GM23248 (cell line): ENCODE results near the gene TAPBPL. TPM values are rescaled to one million over a fixed set of nuclear protein-coding genes. Genes with fewer than 3 reads are reported as not detected.

Source experiments
- DNase-seq: peaks from one replicate; pipeline ENCODE4 v3.0.0-alpha.2; 2015
- H2AFZ ChIP-seq: fragments of 200-600 bp; sonication (generic); 2 replicates; pipeline ENCODE4 v1.6.1; 2016; ENCODE audit warnings: antibody characterized with exemption
- H3F3A ChIP-seq: fragments of 200-600 bp; sonication (generic); 2 replicates; pipeline ENCODE4 v1.6.1; 2016; ENCODE audit warnings: mild to moderate bottlenecking, antibody characterized with exemption, mixed run types; ENCODE audit not compliant: insufficient read depth
- H3K27ac ChIP-seq: fragments of 200-600 bp; sonication (generic); 2 replicates; pipeline ENCODE4 v1.5.1; 2016; ENCODE audit warnings: mild to moderate bottlenecking
- H3K27me3 ChIP-seq: fragments of 200-600 bp; sonication (generic); replicated peaks from 2 replicates; pipeline ENCODE4 v1.6.1; 2016; ENCODE audit warnings: mild to moderate bottlenecking; ENCODE audit not compliant: insufficient read depth
- H3K36me3 ChIP-seq: fragments of 200-600 bp; sonication (generic); 2 replicates; pipeline ENCODE4 v1.6.1; 2016; ENCODE audit warnings: low read depth, mild to moderate bottlenecking
- H3K4me1 ChIP-seq: fragments of 200-600 bp; sonication (generic); 2 replicates; pipeline ENCODE4 v1.6.1; 2016; ENCODE audit warnings: mild to moderate bottlenecking; ENCODE audit not compliant: insufficient read depth
- H3K4me2 ChIP-seq: fragments of 200-600 bp; sonication (generic); one replicate; pipeline ENCODE4 v1.6.1; 2016; ENCODE audit warnings: mild to moderate bottlenecking; ENCODE audit not compliant: unreplicated experiment
- H3K4me3 ChIP-seq: fragments of 200-600 bp; sonication (generic); 2 replicates; pipeline ENCODE4 v1.5.1; 2016; ENCODE audit warnings: mild to moderate bottlenecking
- H3K79me2 ChIP-seq: fragments of 200-600 bp; sonication (generic); 2 replicates; pipeline ENCODE4 v1.6.1; 2016; ENCODE audit warnings: mild to moderate bottlenecking; ENCODE audit not compliant: insufficient read depth
- H3K9ac ChIP-seq: fragments of 200-600 bp; sonication (generic); 2 replicates; pipeline ENCODE4 v1.6.1; 2016; ENCODE audit warnings: mild to moderate bottlenecking
- H3K9me2 ChIP-seq: fragments of 200-600 bp; sonication (generic); 2 replicates; pipeline ENCODE4 v1.6.1; 2016; ENCODE audit warnings: mixed run types, mild to moderate bottlenecking, moderate library complexity; ENCODE audit not compliant: insufficient read depth
- H3K9me3 ChIP-seq: fragments of 200-600 bp; sonication (generic); one replicate; pipeline ENCODE4 v1.6.1; 2017; ENCODE audit warnings: low read depth
- H4K20me1 ChIP-seq: fragments of 200-600 bp; sonication (generic); 2 replicates; pipeline ENCODE4 v1.6.0; 2016; ENCODE audit not compliant: insufficient read depth
- EZH2 ChIP-seq: fragments of 200-600 bp; sonication (generic); IDR thresholded peaks from 2 replicates; pipeline ENCODE4 v1.6.1; 2018; ENCODE audit warnings: antibody characterized with exemption, mild to moderate bottlenecking; ENCODE audit not compliant: insufficient read depth, poor library complexity, severe bottlenecking
- EZH2phosphoT487 ChIP-seq: fragments of 200-600 bp; sonication (generic); IDR thresholded peaks from 2 replicates; pipeline ENCODE4 v1.6.1; 2018; ENCODE audit warnings: antibody characterized with exemption, moderate library complexity, mild to moderate bottlenecking, low read depth; ENCODE audit not compliant: insufficient read depth
- WGBS, 2 experiments: methylation state at CpG; one replicate each; pipeline ENCODE4 v1.1.6; 2015 to 2017; ENCODE audit warnings: low lambda C conversion rate in 2 of 2, low coverage in 1 of 2; ENCODE audit errors: missing lambda C conversion rate in 2 of 2; 5-methylcytosine and 5-hydroxymethylcytosine counted together
- in situ Hi-C: fragments of 300-500 bp; cut with MboI; formaldehyde crosslinking; loops from 2 replicates; pipeline ENCODE4 v1.15.0; 2020
- polyA plus RNA-seq: library from polyadenylated mRNA; unstranded; fragments of >200 nt; fragmentation: Nextera tagmentation; extraction: Ambion mirVana; gene quantifications from 2 replicates; pipeline ENCODE4 v1.2.1, GENCODE V29; 2016
- total RNA-seq: library from RNA; depleted of rRNA; stranded (reverse); fragments of >200 nt; shearing (Covaris generic); gene quantifications from 2 replicates; pipeline ENCODE4 v1.2.3, GENCODE V29; 2014; rRNA removed

The TAPBPL gene
- total and polyA plus RNA-seq, 2 experiments from 2014 or later: 7.8 to 9.2 TPM

DNA sequence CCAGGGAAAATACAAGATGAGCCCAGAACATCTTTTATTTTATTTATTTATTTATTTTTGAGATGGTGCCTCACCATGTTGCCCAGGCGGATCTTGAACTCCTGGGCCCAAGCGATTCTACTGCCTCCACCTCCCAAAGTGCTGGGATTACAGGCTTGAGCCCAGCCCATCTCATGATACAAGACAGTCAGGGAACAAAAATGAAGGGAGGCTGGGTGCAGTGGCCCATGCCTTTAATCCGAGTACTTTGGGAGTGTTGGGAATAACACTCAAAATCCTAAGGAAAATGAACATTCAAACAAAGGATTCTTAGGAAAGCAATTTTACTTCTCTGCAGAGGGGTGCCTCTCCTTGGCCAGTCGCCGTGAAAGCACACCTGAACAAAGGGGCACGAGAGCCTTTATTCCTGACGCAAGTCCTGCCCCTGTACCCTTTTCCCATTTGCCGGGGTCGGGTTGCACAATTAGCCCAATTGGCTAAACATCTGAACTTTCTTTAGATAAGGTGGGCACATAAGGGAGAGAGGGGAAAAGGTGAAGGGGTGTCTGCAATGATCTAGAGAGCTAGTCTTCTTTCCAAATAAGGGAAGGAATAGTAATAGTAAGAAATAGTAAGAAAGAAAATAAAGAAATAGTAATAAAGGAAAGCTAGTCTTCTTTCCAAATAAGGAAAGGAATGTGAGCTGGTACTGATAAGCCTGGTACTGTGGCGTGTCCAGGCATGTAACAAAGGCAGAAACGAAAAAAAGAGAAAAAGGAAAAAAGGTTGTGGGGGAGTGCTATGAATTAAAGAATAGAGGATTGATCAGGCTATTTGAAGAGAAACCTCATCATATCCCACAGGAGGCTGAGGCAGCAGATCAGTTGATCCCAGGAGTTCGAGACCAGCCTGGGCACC, 55.5 kb downstream of the TAPBPL start:
- Histone ChIP-seq H3K36me3 (peaks cover 17% of the 10 kb centered on the region; the same call in 1 of the 2 replicates), H3K79me2 (peaks cover 54% of the 10 kb centered on the region), H2AFZ (no peak overlapping the region)

GRCh38 chr12:6508087-6508486, 56.2 kb downstream of the TAPBPL start:
- Histone ChIP-seq H3K4me2 (no peak overlapping the region), H4K20me1 (no peaks in the 10 kb centered on the region), H3K79me2 (peaks cover 46% of the 10 kb centered on the region), H2AFZ (no peak overlapping the region), H3K27ac (no peak overlapping the region), H3K4me3 (no peak overlapping the region), H3K9me2 (no peaks in the 10 kb centered on the region), H3K9ac (no peak overlapping the region), H3F3A (no peaks in the 10 kb centered on the region), H3K36me3 (peaks cover 23% of the 10 kb centered on the region; the same call in 1 of the 2 replicates), H3K4me1 (no peaks in the 10 kb centered on the region), H3K9me3 (no peaks in the 10 kb centered on the region), H3K27me3 (no peaks in the 10 kb centered on the region)
- no peak for DNase-seq
- no peak for TF ChIP-seq EZH2
- no peak for TF ChIP-seq EZH2phosphoT487
- WGBS, 2 experiments: 71 to 72% methylated on average over 7 of the region's 7 CpGs
- in situ Hi-C loops: no loop called here

More for the DNA sequence above, 55.5 kb downstream of the TAPBPL start:
- 95% methylated on average over 12 of the region's 12 CpGs for WGBS, 2 experiments
- Histone ChIP-seq H3K9me2 (no peaks in the 10 kb centered on the region), H3K9me3 (no peaks in the 10 kb centered on the region), H3K4me1 (no peaks in the 10 kb centered on the region), H3K9ac (no peak overlapping the region), H3K4me3 (no peak overlapping the region), H3K4me2 (no peak overlapping the region), H3K27me3 (no peaks in the 10 kb centered on the region), H4K20me1 (no peaks in the 10 kb centered on the region), H3K27ac (no peak overlapping the region), H3F3A (no peaks in the 10 kb centered on the region)
- DNase-seq: no peak
- TF ChIP-seq EZH2phosphoT487 (no peak), EZH2 (no peak)
- in situ Hi-C loops: no loop called here

Other genes starting within 250 kb of the TAPBPL start
- gene PLEKHG6, start 141.4 kb upstream of the TAPBPL start, total RNA-seq: not detected in 2 replicates
- gene PLEKHG6, start 141.4 kb upstream of the TAPBPL start, polyA plus RNA-seq: 0.30 TPM in 1 of 2 replicates, not detected in the other
- 247 and 343 TPM in 2 replicates for gene TNFRSF1A, start 110.0 kb upstream of the TAPBPL start, total RNA-seq
- 183 and 197 TPM in 2 replicates for gene TNFRSF1A, start 110.0 kb upstream of the TAPBPL start, polyA plus RNA-seq
- gene SCNN1A, start 76.5 kb upstream of the TAPBPL start, total RNA-seq: 0.76 TPM in 1 of 2 replicates, not detected in the other
- gene SCNN1A, start 76.5 kb upstream of the TAPBPL start, polyA plus RNA-seq: 0.25 and 0.59 TPM in 2 replicates
- gene LTBR, start 67.9 kb upstream of the TAPBPL start, total RNA-seq: 147 TPM in 2 replicates
- 113 and 117 TPM in 2 replicates for gene LTBR, start 67.9 kb upstream of the TAPBPL start, polyA plus RNA-seq
- not detected in 2 replicates for gene CD27, start 7.1 kb upstream of the TAPBPL start, total RNA-seq
- 0.28 and 0.32 TPM in 2 replicates for gene CD27, start 7.1 kb upstream of the TAPBPL start, polyA plus RNA-seq
- 5.0 and 17.3 TPM in 2 replicates for gene VAMP1, start 18.6 kb downstream of the TAPBPL start, total RNA-seq
- 7.8 and 9.8 TPM in 2 replicates for gene VAMP1, start 18.6 kb downstream of the TAPBPL start, polyA plus RNA-seq
- gene MRPL51, start 41.2 kb downstream of the TAPBPL start, total RNA-seq: 29.8 and 68.3 TPM in 2 replicates
- 286 and 301 TPM in 2 replicates for gene MRPL51, start 41.2 kb downstream of the TAPBPL start, polyA plus RNA-seq
- 26.3 and 46.8 TPM in 2 replicates for gene NCAPD2, start 42.1 kb downstream of the TAPBPL start, total RNA-seq
- gene NCAPD2, start 42.1 kb downstream of the TAPBPL start, polyA plus RNA-seq: 15.5 and 17.6 TPM in 2 replicates
- 6,196 and 7,726 TPM in 2 replicates for gene GAPDH, start 82.5 kb downstream of the TAPBPL start, total RNA-seq
- gene GAPDH, start 82.5 kb downstream of the TAPBPL start, polyA plus RNA-seq: 7,868 and 8,138 TPM in 2 replicates
- 18.0 and 19.7 TPM in 2 replicates for gene IFFO1, start 104.0 kb downstream of the TAPBPL start, total RNA-seq
- gene IFFO1, start 104.0 kb downstream of the TAPBPL start, polyA plus RNA-seq: 14.5 and 19.2 TPM in 2 replicates
- gene NOP2, start 116.2 kb downstream of the TAPBPL start, total RNA-seq: 44.3 TPM in 2 replicates
- 27.0 and 31.8 TPM in 2 replicates for gene NOP2, start 116.2 kb downstream of the TAPBPL start, polyA plus RNA-seq
- 148 and 171 TPM in 2 replicates for gene CHD4, start 155.3 kb downstream of the TAPBPL start, total RNA-seq
- 61.5 and 72.1 TPM in 2 replicates for gene CHD4, start 155.3 kb downstream of the TAPBPL start, polyA plus RNA-seq
- not detected in 2 replicates for gene LPAR5, start 183.9 kb downstream of the TAPBPL start, total RNA-seq
- not detected in 2 replicates for gene LPAR5, start 183.9 kb downstream of the TAPBPL start, polyA plus RNA-seq
- not detected in 2 replicates for gene ACRBP, start 195.4 kb downstream of the TAPBPL start, total RNA-seq
- not detected in 2 replicates for gene ACRBP, start 195.4 kb downstream of the TAPBPL start, polyA plus RNA-seq
- 31.7 and 39.1 TPM in 2 replicates for gene ING4, start 211.1 kb downstream of the TAPBPL start, total RNA-seq
- gene ING4, start 211.1 kb downstream of the TAPBPL start, polyA plus RNA-seq: 43.5 and 46.0 TPM in 2 replicates
- gene ZNF384, start 237.3 kb downstream of the TAPBPL start, total RNA-seq: 17.3 and 26.2 TPM in 2 replicates
- 23.6 and 26.0 TPM in 2 replicates for gene ZNF384, start 237.3 kb downstream of the TAPBPL start, polyA plus RNA-seq
- 0.11 TPM in 1 of 2 replicates, not detected in the other for gene PIANP, start 248.8 kb downstream of the TAPBPL start, total RNA-seq
- gene PIANP, start 248.8 kb downstream of the TAPBPL start, polyA plus RNA-seq: 0.60 and 0.75 TPM in 2 replicates